GM18502 (cell line): ENCODE data around the gene RAB3IP.
"Not testable (repeated sequence)": the region's sequence is repeated elsewhere in the genome, so short reads cannot be mapped to it uniquely, and the experiment has no call there.

Source experiments
- ATAC-seq: cut with Tn5 transposase; IDR thresholded peaks from one replicate; pipeline ENCODE4 v1.9.1; 2021; ENCODE audit warnings: mild to moderate bottlenecking; ENCODE audit not compliant: unreplicated experiment, poor library complexity

The RAB3IP gene

GRCh38 chr12:69755302-69755701 is 16.6 kb downstream of the RAB3IP start:
- ATAC-seq, result no peak

GRCh38 chr12:69756088-69756755 is 17.6 kb downstream of the RAB3IP start:
- no peak for ATAC-seq

DNA sequence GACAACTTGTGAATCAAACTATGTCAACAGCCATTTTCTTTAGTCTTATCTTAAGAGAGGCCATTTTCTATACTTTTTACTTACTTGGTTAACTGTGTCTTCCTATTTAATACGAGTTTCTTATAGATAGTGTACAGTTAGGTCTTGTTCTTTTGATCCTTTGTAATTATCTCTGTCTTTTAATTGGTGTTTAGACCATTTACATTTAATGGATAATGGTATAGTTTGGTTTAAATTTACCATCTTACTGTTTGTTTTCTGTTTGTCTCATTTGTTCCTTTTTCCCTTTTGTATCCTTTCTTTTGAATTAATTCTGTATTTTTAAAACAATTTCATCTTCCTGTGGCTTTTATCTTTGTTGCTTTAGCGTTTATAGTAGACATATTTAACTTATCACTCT is 19.4 kb downstream of the RAB3IP start:
- ATAC-seq, result no peak

DNA sequence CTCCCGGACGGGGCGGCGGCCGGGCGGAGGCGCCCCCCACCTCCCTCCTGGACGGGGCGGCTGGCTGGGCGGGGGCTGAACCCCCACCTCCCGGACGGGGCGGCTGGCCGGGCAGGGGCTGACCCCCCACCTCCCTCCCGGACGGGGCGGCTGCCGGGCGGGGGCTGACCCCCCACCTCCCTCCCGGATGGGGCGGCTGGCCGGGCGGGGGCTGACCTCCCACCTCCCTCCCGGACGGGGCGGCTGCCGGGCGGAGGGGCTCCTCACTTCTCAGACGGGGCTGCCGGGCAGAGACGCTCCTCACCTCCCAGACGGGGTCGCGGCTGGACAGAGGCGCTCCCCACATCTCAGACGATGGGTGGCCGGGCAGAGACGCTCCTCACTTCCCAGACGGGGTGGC is 20.9 kb downstream of the RAB3IP start:
- not testable (repeated sequence) for ATAC-seq

DNA sequence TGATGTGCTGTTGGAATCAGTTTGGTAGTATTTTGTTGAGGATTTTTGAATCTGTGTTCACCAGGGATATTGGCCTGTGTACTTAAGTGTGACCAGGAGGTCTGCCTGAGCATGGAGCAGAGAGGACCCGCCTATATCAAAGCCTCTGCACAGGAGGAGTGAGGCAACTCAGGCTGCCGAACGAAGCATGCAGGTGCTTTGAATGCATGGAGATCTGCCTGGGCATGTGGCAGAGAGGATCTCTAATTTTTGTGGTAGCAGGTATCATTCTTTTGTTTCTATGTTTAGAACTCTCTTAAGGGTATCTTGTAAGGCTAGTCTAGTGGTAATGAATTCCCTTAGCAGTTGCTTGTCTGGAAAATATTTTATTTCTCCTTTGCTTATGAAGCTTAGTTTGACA is 26.9 kb downstream of the RAB3IP start:
- no peak for ATAC-seq

- no peak for ATAC-seq
Observed at GRCh38 chr12:69766260-69766659, 27.6 kb downstream of the RAB3IP start.

DNA sequence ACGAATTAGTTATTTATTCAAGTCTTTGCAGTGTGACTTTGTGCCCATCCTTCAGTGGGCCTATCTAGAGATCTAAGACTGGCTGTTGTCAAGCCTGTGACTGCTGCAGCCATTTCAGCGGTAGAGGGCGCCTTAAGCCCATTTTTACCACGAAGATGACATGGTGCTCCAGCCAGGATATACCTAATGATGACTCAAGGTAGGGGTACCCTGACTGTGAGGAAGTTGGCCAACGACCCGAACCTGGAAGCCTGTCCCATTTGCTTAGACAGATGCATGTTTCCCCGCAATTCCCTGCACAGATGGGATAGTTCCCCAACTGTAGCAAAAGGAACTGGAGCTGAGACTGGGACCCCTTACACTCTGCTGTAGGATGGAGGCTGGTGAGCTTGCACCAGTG is 41.3 kb downstream of the RAB3IP start:
- no peak for ATAC-seq

DNA sequence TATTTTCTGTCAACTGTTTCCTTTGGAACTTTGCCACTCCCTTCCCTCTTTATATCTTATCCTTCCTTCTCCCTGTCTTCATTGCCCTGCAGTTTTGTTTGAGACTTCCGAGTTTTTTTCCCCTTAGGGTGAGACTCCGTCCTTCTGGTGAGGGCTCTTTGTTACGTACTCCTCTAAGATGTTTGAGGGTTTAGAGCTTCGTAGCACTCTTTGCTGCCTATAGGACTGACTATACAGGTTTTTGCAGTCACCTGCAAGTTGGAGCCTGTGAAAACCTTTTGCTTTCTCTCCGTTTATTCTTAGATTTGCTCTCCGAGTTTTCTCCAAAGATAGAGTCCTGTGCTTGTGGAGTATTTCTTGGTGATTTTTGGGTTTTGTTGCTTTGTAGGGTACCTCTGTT is 44.7 kb downstream of the RAB3IP start:
- ATAC-seq, result no peak

DNA sequence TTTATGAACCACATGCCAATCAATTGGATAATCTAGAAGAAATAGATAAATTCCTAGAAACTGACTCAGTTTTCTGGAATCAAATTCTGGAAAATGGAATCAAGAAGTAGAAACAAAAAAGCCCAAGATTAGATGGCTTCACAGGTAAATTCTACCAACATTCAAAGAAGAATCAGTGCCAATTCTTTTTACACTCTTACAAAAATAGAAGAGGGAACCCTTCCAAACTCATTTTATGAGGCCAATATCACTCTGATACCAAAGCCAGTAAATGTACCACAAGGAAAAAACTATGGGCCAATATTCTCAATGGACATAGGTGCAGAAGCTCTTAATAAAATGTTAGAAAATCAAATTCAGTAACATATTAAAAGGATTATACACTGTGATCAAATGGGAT is 50.7 kb downstream of the RAB3IP start:
- no peak for ATAC-seq

- no peak for ATAC-seq
Observed at GRCh38 chr12:69792533-69792932, 53.9 kb downstream of the RAB3IP start.

DNA sequence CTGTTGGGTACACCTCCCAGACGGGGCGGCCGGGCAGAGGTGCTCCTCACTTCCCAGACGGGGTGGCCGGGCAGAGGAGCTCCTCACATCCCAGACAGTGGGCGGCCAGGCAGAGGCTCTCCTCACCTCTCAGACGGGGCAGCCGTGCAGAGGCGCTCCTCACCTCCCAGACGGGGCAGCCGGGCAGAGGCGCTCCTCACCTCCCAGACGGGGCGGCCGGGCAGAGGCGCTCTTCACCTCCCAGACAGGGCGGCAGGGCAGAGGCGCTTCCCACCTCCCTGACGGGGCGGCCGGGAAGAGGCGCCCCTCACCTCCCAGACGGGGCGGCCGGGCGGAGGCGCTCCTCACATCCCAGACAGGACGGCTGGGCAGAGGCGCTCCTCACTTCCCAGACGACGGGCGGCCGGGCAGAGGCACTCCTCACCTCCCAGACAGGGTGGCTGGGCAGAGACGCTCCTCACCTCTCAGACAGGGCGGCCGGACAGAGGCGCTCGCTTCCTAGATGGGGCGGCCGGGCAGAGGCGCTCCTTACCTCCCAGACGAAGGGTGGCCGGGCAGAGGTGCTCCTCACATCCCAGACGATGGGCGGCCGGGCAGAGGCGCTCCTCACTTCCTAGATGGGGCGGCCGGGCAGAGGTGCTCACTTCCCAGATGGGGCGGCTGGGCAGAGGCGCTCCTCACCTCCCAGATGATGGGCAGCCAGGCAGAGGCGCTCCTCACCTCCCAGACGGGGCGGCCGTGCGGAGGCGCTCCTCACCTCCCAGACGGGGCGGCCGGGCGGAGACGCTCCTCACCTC is 68.6 kb downstream of the RAB3IP start:
- ATAC-seq, result not testable (repeated sequence)

DNA sequence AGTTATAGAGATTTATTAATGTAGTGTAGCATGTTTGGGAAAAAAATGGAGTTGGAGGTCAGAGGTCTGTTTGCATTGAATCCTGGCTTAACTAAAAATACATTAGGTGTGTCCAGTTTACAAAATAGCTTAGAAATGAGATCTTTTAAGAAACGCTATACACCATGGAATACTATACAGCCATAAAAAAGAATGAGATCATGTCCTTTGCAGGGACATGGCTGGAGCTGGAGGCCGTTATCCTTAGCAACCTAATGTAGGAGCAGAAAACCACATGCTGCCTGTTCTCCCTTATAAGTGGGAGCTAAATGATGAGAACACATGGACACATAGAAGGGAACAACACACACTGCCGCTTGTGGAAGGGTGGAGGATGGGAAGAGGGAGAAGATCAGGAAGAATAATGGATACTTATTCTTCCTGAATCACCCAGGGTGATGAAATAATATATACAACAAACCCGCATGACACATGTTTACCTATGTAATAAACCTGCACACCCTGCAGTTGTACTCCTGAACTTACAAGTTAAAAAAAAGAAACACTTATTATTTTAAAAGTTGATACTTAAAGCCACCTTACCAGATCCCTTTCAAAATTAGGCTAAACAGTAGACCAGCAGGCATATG is 72.3 kb downstream of the RAB3IP start:
- ATAC-seq, result no peak

DNA sequence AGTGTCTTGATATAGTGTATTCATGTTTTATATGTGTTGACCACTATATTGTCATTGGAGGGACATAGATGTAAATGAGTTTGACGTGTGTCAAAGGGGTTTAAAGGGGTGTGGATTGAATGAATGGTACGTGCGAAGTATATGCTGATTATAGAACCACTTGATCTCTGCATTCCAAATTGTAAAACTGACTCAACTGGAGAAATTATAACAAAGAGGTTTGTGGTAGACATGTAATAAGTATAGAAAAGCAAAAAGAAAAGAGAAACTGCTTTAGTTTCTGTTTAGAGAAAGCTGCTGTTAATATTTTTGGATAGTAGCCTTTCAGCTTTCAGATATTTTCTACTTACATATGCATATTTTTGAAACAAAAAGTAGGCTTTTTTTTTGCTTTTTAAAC is 77.4 kb downstream of the RAB3IP start:
- ATAC-seq, result no peak

- ATAC-seq, result no peak
Observed at GRCh38 chr12:69821032-69821455, 82.4 kb downstream of the RAB3IP start.

- no peak for ATAC-seq
Observed at GRCh38 chr12:69821456-69822159, 82.9 kb downstream of the RAB3IP start.

GRCh38 chr12:69822201-69822860 is 83.7 kb downstream of the RAB3IP start:
- no peak for ATAC-seq

- ATAC-seq, result no peak
Observed at GRCh38 chr12:69824028-69824427, 85.4 kb downstream of the RAB3IP start.

DNA sequence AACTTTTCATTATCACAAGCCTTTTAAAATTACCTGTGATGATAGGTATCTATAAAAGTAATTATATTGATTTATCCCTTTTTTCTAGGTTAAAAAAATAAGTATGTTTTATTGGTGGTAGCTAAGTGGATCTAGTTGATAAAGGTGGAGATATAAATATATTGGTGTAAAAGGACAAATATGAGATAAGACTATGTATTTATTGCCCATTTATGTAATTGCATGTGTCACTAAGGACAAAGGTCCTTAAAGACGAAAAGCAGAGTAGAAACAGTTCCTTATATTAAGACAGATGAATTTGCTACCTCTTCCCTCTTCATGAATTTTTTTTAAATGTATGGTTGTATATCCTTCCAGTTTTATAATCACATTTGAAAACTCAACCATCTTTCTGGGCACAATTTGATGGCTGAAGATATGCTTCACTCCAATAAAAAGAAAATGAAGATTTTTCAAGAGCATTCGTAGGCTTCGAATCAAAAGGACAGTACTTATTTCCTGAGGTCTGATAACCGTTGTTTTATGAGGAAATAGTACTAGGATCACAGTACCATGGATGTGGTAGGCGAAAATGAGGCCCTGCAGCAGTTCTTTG is 86.4 kb downstream of the RAB3IP start, which contains the start of gene MYRFL:
MYRFL (plus strand) TSS at position 262 of the 595 bp plus-strand sequence; CDS start at position 553, 291 bp downstream.
- ATAC-seq, result no peak

DNA sequence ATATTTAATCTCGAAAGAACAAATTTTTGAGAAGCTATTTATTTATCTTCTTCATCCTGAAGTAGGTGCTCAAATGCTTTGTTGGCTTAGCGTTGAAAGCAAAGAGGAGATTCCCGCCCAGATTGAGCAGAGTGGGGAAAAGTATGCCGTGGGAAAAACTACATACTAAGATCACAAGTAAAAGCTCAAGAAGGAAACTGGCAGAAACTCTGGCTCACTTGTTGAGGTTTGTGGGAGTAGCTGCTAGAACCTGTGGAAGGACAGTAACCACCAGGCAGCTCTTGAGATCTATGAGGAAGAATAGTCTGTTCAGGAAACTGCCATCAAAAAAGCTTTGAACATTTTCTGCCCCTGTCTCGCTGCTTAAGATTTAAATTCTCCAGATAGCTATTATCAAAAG is 90.2 kb downstream of the RAB3IP start:
- no peak for ATAC-seq

DNA sequence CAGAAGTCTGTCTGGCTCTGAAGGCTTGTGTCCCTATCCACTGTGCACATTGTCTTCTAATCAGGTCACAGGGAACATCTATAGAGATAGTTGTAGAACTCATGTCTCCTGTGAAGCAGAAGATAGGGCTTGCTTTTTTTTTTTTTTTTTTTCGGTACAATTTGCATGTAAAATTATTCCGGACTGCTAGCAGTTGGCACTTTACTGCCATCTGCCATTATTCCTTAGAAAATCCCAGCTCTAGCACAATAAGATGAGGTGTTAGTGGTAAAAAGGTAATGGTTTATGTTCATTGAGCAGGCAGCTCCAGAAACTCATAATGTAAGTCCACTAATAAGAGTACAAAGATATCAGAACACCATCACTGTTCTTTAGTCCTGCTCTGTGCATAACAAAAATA is 95.0 kb downstream of the RAB3IP start:
- no peak for ATAC-seq
